GM18951 (cell line): ENCODE results near the gene DIP2C.

ENCODE experiments used
- POLR2A ChIP-seq: IDR thresholded peaks from 4 replicates; pipeline ENCODE4 v1.6.1; 2011; ENCODE audit warnings: mild to moderate bottlenecking; ENCODE audit not compliant: insufficient read length, insufficient read depth; ENCODE audit errors: extremely low read depth
- in situ Hi-C: fragments of 300-500 bp; cut with MboI; formaldehyde crosslinking; loops from one replicate; pipeline ENCODE4 v1.12.0; 2022; ENCODE audit warnings: low sequenced_read_pairs, mixed read lengths, inconsistent platforms; ENCODE audit not compliant: unreplicated experiment

DIP2C gene

DNA sequence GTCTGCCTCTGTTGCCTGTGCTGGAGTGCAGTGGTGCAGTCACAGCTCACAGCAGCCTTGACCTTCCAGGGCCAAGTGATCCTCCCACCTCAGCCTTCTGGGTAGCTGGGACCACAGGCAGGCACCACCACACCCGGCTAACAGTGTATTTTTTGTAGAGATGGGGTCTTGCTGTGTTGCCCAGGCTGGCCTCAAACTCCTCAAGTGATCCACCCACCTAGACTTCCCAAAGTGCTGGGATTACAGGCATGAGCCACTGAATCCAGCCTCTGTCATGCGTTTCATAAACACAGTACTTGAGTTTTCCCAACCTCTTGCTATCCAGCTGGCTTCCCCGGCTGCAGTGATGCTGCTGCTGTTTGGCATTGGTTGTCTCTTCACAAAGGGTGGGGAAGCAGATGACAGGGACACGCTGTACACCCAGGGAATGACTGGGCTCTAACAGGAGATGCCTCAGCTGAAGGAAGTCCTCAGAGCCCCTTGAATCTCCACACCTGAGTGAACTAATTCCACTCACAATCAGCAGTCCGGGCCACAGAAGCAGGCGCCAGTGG, 191.5 kb downstream of the DIP2C start:
- no peak for TF ChIP-seq POLR2A
- in situ Hi-C loops, result no loop called here

DNA sequence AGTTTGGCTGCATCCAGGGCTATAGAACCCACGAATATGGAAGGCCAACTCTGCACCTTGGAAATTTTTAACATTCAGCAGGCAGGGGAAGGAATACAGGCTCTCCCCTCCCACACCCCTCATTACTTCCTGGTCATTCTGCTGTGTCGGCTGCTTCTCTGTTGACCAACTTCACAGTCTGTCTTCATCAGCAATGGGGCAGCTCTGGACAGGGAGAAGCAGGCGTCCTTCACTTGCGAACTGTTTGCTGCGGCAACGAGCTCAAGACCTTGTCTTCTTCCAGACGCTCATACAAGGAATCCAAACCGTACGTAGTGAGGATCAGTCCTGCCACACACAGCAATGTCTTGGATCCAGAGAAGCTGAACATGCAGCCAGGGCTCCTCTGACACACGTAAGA, 192.2 kb downstream of the DIP2C start:
- TF ChIP-seq POLR2A, result no peak
- in situ Hi-C loops, result no loop called here

DNA sequence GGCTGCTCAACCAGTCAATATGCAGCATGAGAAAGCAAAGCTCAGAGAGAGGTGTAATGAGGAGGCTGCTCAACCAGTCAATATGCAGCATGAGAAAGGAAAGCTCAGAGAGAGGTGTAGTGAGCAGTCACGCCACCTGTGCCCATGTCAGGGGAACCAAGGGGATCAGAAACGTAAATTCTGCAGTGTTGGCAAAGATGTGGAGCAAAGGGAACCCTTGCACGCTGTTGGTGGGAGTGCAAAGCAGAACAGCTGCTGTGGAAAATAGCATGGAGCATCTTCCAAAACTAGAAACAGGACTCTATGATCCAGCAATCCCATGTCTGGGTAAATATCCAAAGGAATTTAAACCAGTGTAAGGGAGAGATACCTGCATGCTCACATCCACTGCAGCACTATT, 194.9 kb downstream of the DIP2C start:
- TF ChIP-seq POLR2A, result no peak
- in situ Hi-C loops, result no loop called here

DNA sequence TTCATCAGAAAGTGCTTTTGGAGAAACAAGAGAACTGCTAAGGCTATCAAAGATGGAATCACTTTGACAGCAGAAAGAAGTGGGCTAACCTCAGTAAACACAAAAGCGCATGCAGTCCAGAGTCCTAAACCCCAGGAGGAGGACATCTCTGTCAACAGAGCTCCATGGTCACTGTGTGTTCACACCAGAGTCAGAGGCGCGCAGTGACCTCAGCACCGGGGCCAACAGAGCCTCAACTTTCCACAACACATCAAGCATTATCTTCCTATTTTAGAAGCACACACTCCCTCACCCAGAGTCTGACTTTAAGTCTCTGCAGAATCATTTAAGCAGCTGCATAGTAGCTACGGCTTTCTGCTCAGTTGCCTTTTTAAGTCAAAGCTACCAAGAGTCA, 195.3 kb downstream of the DIP2C start:
- no peak for TF ChIP-seq POLR2A
- in situ Hi-C loops, result no loop called here

DNA sequence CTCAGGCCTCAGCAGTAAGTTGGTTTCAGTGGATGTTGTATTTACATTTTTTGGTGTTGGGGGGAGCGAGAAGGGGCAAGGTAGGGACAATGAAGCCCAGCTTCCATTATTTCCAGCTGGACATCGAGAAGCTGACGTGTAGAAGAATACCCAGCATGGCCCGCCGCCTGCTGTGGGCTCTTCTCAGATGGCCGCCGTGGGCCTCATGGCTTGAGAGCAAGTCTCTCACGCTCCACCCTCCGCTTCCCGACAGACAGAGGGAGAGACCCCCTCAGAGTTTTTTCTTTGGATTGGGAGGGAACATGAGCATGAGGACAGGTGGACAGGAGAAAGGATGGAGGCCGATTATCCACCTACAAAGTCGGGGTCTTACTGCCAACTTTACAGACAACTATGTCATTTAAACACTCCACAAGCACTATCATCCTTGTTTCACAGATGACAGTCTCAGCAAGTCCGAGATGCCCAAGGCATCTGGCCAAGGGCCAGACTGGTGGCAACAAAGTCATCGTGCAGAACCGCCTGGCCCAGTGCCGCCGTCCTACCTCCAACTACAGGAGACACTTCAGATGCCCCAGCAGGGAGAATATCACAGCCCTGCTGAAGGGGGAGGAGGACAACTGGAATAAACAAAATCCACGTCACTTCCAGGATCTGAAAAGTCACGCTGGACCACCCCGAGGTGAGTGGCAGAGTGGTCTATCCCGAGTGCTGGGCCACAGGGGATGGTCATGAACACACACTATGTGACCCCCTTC, 195.9 kb downstream of the DIP2C start:
- TF ChIP-seq POLR2A, result no peak
- in situ Hi-C loops, result no loop called here

DNA sequence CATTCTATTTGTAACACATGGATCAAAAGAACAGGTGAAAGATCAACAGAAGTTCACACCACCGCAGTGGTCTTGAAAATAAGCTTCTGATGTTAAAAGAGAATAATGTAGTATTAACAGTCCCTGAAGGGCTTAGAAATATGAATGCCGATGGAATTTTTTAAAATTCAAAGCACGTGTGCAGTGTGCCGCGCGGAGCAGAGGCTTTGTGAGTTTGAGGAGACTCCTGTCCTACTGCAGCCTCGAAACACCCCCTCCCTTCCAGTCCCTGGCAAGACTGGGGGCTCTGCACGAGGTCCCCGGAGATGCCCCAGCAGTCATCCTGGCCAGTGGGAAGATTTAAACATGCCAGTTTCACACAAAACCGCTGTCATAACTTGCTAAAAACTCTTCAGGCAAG, 196.6 kb downstream of the DIP2C start:
- in situ Hi-C loops, result no loop called here
- no peak for TF ChIP-seq POLR2A

DNA sequence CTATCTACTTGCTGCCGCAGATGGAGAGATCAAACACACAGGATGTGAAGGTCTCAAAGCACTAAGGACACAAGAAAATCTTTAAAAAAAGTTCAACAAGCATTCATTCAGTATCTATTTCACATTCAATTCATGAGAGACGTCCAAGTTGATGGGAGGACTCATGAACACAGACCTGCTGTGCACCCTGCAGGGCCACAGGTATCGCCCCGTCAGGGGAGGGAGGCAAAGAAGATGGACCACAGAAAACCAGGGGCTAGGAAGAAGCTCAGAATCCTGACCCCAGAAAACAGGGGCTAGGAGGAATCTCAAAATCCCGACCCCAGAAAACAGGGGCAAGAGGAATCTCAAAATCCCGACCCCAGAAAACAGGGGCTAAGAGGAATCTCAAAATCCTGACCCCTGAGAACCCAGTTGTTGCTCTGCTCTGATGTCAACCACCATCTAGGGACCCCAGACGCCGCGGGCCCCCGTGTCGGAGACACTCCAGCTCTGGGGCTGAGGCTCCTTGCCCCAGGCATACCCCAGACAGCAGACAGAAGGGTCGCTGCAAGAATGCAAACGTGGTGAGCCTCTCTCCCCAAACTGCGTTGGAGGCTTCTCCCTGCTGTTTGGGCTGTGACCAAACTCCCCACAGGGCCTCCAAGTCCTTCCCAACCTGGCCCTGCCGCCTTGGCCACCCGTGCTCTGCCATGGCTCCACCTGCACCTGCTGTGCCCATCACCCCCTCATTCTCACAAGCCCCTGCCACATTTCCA, 197.6 kb downstream of the DIP2C start:
- in situ Hi-C loops, result no loop called here
- no peak for TF ChIP-seq POLR2A

DNA sequence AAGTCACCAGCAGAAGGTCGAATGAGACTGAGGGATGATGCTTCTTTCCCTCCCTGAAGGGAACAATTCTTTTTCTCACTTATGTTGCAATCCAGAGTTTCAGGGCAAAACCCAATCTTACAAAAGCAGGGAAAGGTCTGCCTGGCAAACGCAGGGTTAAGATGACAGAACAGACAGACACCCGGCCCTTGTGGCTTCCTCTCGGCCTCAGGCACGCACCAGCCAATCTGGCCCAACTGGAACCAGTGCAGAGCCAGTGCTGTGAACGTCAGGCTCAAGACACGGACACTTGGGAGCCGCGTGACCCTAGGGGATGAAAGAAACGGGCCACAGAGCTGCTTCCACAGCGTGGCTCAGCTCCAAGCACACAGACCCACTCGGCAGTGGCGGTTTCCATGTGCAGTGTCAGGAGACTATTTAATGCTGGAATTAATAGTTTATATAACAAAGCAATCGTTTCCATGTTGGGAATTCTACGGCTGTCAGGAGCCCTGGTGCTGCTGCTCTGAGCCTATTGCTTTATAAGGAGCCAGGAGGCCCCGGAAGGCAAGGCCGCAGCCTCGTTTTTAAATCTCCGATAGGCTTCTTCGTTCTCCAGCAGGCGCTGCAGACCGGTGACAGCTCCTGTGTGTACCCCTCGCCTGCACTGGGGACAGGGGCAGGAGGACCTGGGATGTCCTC, 198.4 kb downstream of the DIP2C start:
- no peak for TF ChIP-seq POLR2A
- in situ Hi-C loops, result no loop called here

DNA sequence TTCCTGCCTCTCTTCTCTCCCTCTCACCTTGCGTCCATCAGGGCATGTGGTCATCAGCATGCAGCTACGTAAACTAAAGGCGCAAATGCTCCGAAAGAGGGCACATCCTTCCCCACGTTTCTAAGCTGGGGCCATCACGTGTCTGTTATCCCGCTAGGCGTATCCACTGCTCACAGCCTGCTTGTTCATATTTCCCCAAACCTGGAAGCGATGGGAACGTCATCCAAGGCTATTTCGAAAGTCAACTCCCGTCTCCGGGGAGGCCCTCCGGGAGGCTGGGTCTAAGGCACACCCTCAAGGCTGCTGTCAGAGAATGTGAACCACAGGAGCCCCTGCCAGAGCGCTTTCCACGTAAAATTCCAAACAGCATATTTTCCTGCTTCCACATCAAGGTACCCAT, 199.2 kb downstream of the DIP2C start:
- in situ Hi-C loops, result no loop called here

DNA sequence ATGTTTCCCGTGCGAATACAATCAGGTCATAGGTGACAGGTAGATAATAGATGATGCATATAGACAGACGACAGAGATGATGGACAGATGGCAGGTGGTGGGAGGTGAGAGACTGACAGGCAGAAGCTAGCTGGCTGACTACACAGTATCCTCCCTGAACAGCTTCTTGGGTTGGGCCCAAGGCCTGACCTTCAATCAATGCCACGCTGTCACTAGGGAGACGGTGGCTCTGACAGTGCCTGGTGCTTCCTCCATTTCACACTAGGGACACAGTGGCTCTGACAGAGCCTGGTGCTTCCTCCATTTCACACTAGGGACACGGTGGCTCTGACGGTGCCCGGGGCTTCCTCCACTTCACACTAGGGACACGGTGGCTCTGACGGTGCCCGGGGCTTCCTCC, 200.1 kb downstream of the DIP2C start:
- TF ChIP-seq POLR2A, result no peak
- in situ Hi-C loops, result no loop called here

More for the DNA sequence above, 199.2 kb downstream of the DIP2C start:
- no peak for TF ChIP-seq POLR2A

DNA sequence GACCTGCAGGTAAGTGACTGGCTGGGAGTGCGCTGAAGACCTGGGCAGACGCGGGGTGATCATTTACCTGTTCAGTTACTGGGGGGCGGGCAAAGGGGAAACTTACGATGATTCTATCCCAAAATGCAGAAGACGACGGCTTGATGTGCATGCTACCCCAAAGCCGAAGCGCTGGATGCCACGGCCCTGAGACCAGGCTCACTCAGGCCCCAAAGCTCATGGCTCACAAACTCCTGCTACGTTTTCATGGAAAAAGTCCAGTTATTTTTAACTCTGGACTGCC, 200.6 kb downstream of the DIP2C start:
- in situ Hi-C loops, result no loop called here
- no peak for TF ChIP-seq POLR2A

DNA sequence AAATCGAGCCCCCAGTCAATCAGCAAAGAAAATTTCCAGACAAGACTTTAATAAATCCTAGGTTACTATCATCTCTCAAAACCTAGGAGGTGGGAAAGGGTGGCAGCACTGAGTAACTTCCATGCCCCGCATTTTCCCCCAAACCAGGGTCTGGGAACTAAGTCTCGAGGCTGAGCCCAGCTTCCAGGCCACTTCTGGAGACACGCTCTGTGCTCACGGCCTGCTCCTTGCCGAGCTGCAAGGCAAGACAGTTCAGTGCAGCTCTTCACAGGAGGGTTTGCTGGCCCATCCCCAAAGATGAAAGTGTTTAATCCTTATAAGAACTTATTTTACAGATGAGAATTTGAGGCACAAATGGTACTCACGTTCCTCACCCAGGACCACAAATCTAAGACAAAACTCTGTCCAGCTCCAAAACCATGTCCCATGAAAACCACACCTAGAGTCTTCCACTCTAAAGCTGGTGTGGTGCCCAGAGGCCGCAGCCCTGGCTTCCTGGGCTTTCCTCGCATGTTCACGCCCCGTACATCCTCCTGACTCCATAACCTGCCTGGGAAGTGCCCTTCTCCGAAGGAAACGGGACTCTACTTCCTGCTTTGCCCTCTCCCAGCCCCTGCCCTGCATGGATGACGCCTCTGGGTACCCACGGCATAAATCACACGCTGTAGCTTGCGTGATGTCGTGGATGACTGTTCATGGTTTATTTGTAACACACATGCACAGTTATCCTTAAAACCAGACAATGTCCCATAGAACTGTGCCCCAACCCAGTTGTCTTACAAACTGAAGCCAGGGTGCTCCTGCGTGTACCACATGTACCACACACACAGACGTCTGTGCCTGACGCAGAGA, 201.2 kb downstream of the DIP2C start:
- no peak for TF ChIP-seq POLR2A

DNA sequence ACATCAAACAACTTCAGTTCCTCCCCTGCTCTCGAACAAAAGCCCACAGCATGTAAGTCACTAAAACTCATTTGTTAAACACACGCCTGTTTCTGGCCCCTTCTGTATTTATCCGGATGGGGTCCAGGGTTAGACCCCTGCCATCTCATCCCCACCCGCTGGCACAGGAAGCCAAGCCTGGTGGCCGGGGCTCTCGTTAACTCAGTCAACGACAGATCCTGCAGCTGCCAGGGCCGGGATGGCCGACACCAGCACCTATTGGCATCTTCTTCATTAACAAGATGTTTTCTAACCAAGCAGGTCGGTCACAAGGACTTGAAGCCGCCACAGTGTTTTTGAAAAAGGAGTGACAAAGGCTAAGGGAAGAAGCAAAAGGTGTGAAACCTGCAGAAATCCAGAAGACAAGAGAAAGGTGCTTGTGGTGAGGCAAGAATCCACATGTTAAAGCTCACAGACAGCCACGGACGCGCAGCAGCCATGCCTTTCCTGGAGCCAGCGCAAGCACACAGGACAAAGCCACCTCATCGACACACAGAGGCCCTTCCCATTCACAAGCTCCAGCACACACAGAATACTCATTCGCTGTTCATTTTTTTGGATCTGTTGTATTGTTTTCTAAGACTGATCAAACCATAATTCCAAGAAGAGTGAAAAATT, 202.7 kb downstream of the DIP2C start:
- TF ChIP-seq POLR2A, result no peak
- in situ Hi-C loops, result no loop called here

More for the DNA sequence above, 201.2 kb downstream of the DIP2C start:
- in situ Hi-C loops, result no loop called here

DNA sequence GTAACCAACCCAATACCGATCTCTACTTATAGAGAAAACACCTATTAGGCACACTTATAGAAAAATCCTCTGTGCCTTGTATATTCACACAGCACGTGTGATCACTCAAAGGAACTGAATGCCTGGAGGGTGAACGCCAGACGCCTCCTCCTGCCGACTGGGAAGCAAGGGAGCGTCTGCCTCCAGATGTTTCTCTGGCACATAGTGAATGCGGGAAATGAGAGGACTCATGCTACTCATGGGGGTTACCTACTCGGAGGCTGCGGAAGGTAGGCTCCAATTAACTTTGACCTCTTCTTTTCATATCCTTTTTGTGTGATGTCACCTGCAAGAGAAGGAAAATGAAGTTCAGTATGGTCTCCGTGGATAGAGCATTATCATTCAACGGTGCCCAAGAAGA, 203.3 kb downstream of the DIP2C start:
- TF ChIP-seq POLR2A, result no peak
- in situ Hi-C loops, result no loop called here
